Smooth muscle cell (in vitro differentiated cells): ENCODE results near the gene ZP2. TPM values are rescaled to one million over a fixed set of nuclear protein-coding genes. Genes with fewer than 3 reads are reported as not detected.

ENCODE experiments used
- DNase-seq: peaks from one replicate; lab custom pipeline; 2025; ENCODE audit not compliant: unreplicated experiment; lab: John Stamatoyannopoulos, UW
- H2AFZ ChIP-seq: fragments of 200-600 bp; sonication (generic); 2 replicates; pipeline ENCODE4 v1.6.0; 2016; ENCODE audit warnings: antibody characterized with exemption, low read depth, mild to moderate bottlenecking
- H3F3A ChIP-seq: fragments of 200-600 bp; sonication (generic); 2 replicates; pipeline ENCODE4 v1.6.0; 2017; ENCODE audit warnings: antibody characterized with exemption, low read depth
- H3K27ac ChIP-seq: fragments of 200-600 bp; sonication (generic); 2 replicates; pipeline ENCODE4 v1.5.1; 2016; ENCODE audit warnings: low read depth, mild to moderate bottlenecking
- H3K27me3 ChIP-seq: fragments of 200-600 bp; sonication (generic); 2 replicates; pipeline ENCODE4 v1.6.1; 2016; ENCODE audit warnings: low read depth, mild to moderate bottlenecking
- H3K36me3 ChIP-seq: fragments of 200-600 bp; sonication (generic); 2 replicates; pipeline ENCODE4 v1.5.1; 2016; ENCODE audit warnings: low read depth
- H3K4me1 ChIP-seq: fragments of 200-600 bp; sonication (generic); 2 replicates; pipeline ENCODE4 v1.5.1; 2016; ENCODE audit warnings: low read depth
- H3K4me2 ChIP-seq: fragments of 200-600 bp; sonication (generic); 2 replicates; pipeline ENCODE4 v1.6.0; 2016; ENCODE audit warnings: mild to moderate bottlenecking
- H3K4me3 ChIP-seq: fragments of 200-600 bp; sonication (generic); 2 replicates; pipeline ENCODE4 v1.5.1; 2016; ENCODE audit warnings: mild to moderate bottlenecking
- H3K79me2 ChIP-seq: fragments of 200-600 bp; sonication (generic); 2 replicates; pipeline ENCODE4 v1.6.0; 2016; ENCODE audit warnings: low read depth, mild to moderate bottlenecking
- H3K9ac ChIP-seq: fragments of 200-600 bp; sonication (generic); 2 replicates; pipeline ENCODE4 v1.6.0; 2016; ENCODE audit warnings: low read depth
- H3K9me3 ChIP-seq: fragments of 200-600 bp; sonication (generic); replicated peaks from 2 replicates; pipeline ENCODE4 v1.5.1; 2016; ENCODE audit warnings: low read depth
- H4K20me1 ChIP-seq: fragments of 200-600 bp; sonication (generic); 2 replicates; pipeline ENCODE4 v1.6.0; 2016; ENCODE audit warnings: low read depth
- CTCF ChIP-seq: fragments of 200-600 bp; sonication (generic); IDR thresholded peaks from 2 replicates; pipeline ENCODE4 v1.5.1; 2017; ENCODE audit warnings: borderline replicate concordance, mild to moderate bottlenecking, antibody characterized with exemption; ENCODE audit not compliant: insufficient read depth, poor library complexity, severe bottlenecking
- WGBS: methylation state at CpG from one replicate; pipeline ENCODE4 v1.1.7; 2016; ENCODE audit warnings: low lambda C conversion rate; 5-methylcytosine and 5-hydroxymethylcytosine counted together
- polyA plus RNA-seq: library from polyadenylated mRNA; unstranded; fragments of >200 nt; fragmentation: Nextera tagmentation; extraction: Ambion mirVana; gene quantifications from 2 replicates; pipeline ENCODE4 v1.2.1, GENCODE V29; 2016
- total RNA-seq: library from RNA; depleted of rRNA; stranded (reverse); fragments of >200 nt; gene quantifications from 2 replicates; pipeline ENCODE4 v1.2.3, GENCODE V29; 2014

Gene ZP2
- total and polyA plus RNA-seq, 2 experiments from 2014 or later: not detected

GRCh38 chr16:21162661-21163151, 48.7 kb downstream of the ZP2 start:
- no peak for DNase-seq
- no peak overlapping the region for H3K4me2 ChIP-seq
- peaks cover 4% of the 10 kb centered on the region for H3K4me1 ChIP-seq
- H3K4me3 ChIP-seq: no peak overlapping the region
- H3F3A ChIP-seq: no peaks in the 10 kb centered on the region
- TF ChIP-seq CTCF: no peak
- H3K36me3 ChIP-seq: no peaks in the 10 kb centered on the region
- 80% methylated on average over 7 of the region's 7 CpGs for whole genome bisulfite sequencing
- H3K27ac ChIP-seq: no peak overlapping the region
- no peaks in the 10 kb centered on the region for H3K79me2 ChIP-seq
- H2AFZ ChIP-seq: no peak overlapping the region
- H3K27me3 ChIP-seq: no peaks in the 10 kb centered on the region
- H3K9ac ChIP-seq: no peak overlapping the region
- H3K9me3 ChIP-seq: no peaks in the 10 kb centered on the region
- peaks cover 3% of the 10 kb centered on the region for H4K20me1 ChIP-seq

- no peak for DNase-seq
- no peak overlapping the region for H3K4me3 ChIP-seq
- no peaks in the 10 kb centered on the region for H3K9me3 ChIP-seq
- H3F3A ChIP-seq: no peaks in the 10 kb centered on the region
- no peak overlapping the region for H3K4me2 ChIP-seq
- H3K79me2 ChIP-seq: no peaks in the 10 kb centered on the region
- no peak overlapping the region for H3K27ac ChIP-seq
- TF ChIP-seq CTCF: no peak
- H3K36me3 ChIP-seq: no peaks in the 10 kb centered on the region
- no peak overlapping the region for H3K9ac ChIP-seq
- H2AFZ ChIP-seq: no peak overlapping the region
- H3K4me1 ChIP-seq: peaks cover 4% of the 10 kb centered on the region
- 95% methylated on average over 2 of the region's 2 CpGs for whole genome bisulfite sequencing
- no peaks in the 10 kb centered on the region for H3K27me3 ChIP-seq
- peaks cover 3% of the 10 kb centered on the region for H4K20me1 ChIP-seq
Observed at GRCh38 chr16:21161211-21161610, 50.2 kb downstream of the ZP2 start.

- H3K9me3 ChIP-seq: no peaks in the 10 kb centered on the region
- WGBS: 68% methylated on average over 1 of the region's 1 CpG
- peak overlapping the region; percentile 75 for H3K4me3 ChIP-seq
- DNase-seq: no peak
- H3K9ac ChIP-seq: no peak overlapping the region
- H3K79me2 ChIP-seq: no peaks in the 10 kb centered on the region
- H3K27ac ChIP-seq: no peak overlapping the region
- no peaks in the 10 kb centered on the region for H3K27me3 ChIP-seq
- TF ChIP-seq CTCF: no peak
- H4K20me1 ChIP-seq: peaks cover 3% of the 10 kb centered on the region
- H3F3A ChIP-seq: no peaks in the 10 kb centered on the region
- peaks cover 4% of the 10 kb centered on the region for H3K4me1 ChIP-seq
- no peak overlapping the region for H2AFZ ChIP-seq
- H3K36me3 ChIP-seq: no peaks in the 10 kb centered on the region
- H3K4me2 ChIP-seq: peak overlapping the region; percentile 94
Observed at GRCh38 chr16:21160276-21160675, 51.1 kb downstream of the ZP2 start.

GRCh38 chr16:21159281-21159951, 52.0 kb downstream of the ZP2 start:
- H2AFZ ChIP-seq: peak overlapping the region; percentile 83
- H3K36me3 ChIP-seq: no peaks in the 10 kb centered on the region
- H3K27me3 ChIP-seq: no peaks in the 10 kb centered on the region
- WGBS: 6% methylated on average over 27 of the region's 27 CpGs
- peaks cover 4% of the 10 kb centered on the region for H3K4me1 ChIP-seq
- no peak for TF ChIP-seq CTCF
- H3K4me3 ChIP-seq: peak overlapping the region; percentile 75
- no peaks in the 10 kb centered on the region for H3K79me2 ChIP-seq
- no peak for DNase-seq
- H3K9ac ChIP-seq: peak overlapping the region; percentile 4
- peaks cover 3% of the 10 kb centered on the region for H4K20me1 ChIP-seq
- no peaks in the 10 kb centered on the region for H3F3A ChIP-seq
- H3K4me2 ChIP-seq: peak overlapping the region; percentile 94
- no peak overlapping the region for H3K27ac ChIP-seq
- no peaks in the 10 kb centered on the region for H3K9me3 ChIP-seq
